Activated effector memory CD4-positive, alpha-beta T cell treated with anti-CD3 and anti-CD28 coated beads, Interleukin-2, amount 50 U/mL, for 16 hours (primary cell): ENCODE measurements around the gene RASSF8.
"Not testable (repeated sequence)": the region's sequence is repeated elsewhere in the genome, so short reads cannot be mapped to it uniquely, and the experiment has no call there.

Experiments used
- DNase-seq: peaks from one replicate; pipeline ENCODE4 v3.0.0-alpha.2; 2020

Gene RASSF8

DNA sequence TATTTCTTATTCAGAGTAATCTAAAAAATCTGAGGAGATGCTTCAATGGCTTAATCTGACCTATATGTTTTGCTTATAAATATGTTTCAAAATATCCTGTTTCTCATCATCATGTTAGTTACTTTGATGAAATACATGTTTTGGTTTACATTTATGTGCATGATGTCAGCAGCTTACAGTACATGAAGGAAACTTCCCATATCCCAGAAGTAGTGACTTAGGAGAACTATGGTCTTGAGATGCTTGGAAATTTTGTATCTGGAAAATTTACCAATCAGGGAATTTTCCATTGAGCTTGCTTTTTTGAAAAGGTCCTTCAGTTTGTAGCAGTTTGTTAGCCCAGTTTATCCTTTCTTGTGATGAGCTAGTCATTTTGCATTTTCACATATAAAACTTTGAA, 73.3 kb downstream of the RASSF8 start:
- DNase-seq = no peak

DNA sequence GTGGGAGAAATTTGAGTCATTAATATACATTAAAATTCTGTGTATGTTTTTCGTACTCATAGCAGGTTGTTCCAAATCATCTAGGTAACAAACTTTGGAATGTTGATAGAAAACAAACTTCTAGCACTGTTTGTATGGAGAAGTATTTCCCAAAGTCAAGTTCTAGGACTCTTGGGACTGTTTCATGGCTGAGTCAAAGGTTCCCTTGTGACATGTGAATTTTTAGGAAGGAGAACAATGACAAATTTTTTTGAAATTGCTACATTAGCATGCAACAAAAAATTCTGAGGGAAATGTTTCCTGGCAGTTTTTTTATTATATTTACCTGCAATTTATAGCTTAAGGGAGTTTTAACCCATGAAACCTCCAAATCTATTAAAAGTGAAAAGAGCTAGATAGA, 73.8 kb downstream of the RASSF8 start:
- no peak for DNase-seq

- DNase-seq = no peak
Observed at GRCh38 chr12:26032719-26033241, 74.3 kb downstream of the RASSF8 start.

- no peak for DNase-seq
Observed at GRCh38 chr12:26034371-26035142, 76.1 kb downstream of the RASSF8 start.

DNA sequence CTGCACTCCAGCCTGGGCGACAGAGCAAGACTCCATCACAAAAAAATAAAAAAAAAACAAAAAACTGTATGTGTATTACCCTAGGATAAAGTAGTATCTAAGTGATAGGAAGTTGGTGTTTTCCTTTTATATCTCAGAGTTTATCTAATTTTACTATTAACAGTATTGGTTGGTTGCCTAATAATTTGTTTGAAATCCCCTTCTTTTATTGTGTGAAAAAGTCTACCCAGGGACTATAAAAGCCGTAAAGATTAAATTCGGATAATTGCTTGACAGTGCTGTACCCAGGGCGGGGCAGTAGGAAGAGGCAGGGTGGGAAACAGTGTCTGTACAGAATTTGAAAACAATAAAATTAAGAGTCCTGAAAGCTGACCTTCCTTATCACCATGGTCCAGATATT, 78.4 kb downstream of the RASSF8 start:
- DNase-seq = no peak

DNA sequence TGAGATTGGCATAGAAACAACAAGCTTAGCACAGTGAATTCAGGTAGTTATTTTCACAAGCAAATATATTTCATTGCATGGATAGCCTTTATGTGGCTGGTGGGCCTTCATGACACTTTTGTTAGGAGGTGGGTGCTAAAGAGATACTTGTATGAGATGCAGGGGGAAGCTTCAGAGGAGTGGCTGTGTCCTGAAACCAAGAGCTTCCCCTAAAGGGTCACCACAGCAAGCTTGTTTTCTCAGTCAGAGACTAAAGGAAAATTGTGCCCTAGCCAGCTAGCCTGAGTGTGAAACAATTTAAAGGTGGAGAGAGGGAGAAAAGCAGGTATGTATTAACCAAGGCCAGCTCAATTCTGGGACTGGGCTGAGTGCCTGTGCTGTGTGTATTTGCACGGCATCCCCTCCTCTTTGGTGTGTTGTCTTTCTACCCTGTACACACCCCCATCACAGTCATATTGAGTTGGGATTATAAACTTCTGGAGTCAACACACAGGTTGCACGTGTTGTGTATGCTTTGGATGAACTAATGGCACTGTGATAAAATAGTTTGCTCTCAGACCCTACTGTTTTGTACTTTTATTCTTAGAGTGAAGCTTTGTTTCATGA, 79.2 kb downstream of the RASSF8 start:
- no peak for DNase-seq

- no peak for DNase-seq
Observed at GRCh38 chr12:26042645-26043044, 84.2 kb downstream of the RASSF8 start.

- no peak for DNase-seq
Observed at GRCh38 chr12:26043135-26044006, 84.9 kb downstream of the RASSF8 start.

DNA sequence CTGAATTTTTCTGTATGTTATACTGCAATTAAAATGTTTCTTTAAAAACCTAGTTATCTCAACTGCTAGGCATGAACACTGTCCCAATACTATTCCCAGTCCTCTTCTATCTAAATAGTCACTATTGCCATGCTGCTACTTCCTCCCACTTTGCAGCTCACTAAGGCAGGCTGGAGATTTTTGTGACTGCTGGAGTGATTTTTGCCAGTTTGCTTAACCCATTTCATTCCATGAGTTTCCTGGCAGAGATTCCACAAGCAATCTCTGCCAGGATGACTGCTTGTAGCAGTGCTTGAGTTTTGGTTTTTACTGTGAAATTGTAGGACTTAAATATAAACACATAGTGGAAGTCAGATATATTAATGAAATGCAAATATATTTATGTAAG, 85.5 kb downstream of the RASSF8 start:
- no peak for DNase-seq

- no peak for DNase-seq
Observed at GRCh38 chr12:26044592-26044991, 86.1 kb downstream of the RASSF8 start.

DNA sequence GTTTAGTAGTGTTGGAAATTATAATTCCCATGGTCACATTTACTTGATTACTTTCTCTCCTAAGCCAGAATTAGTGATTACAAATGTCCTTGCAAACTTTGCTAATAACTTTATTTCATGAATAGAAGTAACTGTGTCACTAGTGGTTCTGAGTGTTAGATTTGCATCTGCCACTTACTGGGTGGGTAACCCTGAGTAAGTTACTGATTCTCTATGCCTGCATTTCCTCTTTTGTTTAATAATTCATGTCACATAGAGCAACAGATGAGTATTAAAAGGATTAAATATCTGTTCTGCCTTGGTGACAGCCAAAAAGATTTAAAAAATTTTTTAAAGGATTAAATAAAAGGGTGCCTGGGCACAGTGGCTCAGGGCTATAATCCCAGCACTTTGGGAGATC, 87.7 kb downstream of the RASSF8 start:
- no peak for DNase-seq

DNA sequence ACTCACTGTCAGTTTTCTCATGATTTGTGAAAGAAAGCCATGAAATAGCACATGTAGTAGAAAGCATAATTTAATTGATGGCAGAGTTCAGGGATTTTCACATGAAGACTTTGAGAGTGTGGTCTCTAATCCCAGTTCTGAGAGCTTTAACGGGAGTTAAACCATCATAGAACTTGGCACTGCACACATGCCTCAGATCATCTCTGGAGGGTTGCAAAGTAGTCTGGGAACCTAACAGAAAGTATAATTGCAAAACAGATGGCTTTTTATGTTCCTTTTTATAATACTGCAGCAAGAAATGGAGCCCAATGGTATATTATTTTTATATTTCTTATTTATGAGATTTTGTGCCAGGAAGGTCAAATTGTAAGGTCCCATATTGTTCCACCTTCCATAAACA, 88.4 kb downstream of the RASSF8 start:
- no peak for DNase-seq

DNA sequence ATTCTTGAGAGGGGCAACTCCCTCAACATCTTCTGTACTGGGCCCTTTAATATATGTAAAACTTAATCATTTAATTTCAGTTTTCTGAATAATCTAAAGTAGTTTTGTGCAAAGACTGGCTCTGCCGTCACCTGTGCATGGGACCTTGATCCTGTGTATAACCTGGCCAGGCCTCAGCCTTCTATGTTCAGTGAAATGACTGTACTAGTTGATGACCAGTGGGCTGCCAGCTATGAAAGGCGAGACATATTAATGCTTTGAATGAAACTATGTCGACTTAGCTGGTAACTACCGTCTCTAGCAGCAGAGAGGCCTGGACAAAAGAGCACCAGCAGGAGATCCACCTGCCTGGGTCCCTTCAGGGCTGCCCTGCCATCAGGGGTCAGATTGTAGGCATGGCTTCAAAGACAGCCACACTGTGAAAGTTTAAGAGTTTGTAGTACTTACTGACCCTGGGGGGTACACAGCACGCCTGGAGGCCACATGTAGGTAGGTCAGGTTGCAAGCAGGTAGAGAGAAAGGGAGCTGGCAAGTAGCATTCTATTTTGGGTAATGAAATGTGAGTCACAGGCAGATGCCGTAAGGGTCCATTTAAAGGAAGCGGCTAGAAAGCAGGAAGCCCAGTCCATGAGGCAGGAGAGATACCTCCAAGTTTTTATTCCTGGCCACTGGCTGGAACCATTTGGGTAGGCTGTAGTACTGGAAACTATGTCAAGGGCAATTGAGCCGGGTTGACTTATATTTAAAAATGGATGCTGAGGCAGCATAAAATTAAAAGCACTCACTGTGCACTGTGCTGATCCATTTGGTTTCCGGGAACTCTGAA, 89.1 kb downstream of the RASSF8 start:
- DNase-seq = no peak

GRCh38 chr12:26052652-26053051, 94.2 kb downstream of the RASSF8 start:
- DNase-seq = no peak

- DNase-seq = no peak
Observed at GRCh38 chr12:26054383-26054782, 95.9 kb downstream of the RASSF8 start.

- no peak for DNase-seq
Observed at GRCh38 chr12:26055087-26055486, 96.6 kb downstream of the RASSF8 start.

GRCh38 chr12:26056335-26056734, 97.9 kb downstream of the RASSF8 start:
- no peak for DNase-seq

DNA sequence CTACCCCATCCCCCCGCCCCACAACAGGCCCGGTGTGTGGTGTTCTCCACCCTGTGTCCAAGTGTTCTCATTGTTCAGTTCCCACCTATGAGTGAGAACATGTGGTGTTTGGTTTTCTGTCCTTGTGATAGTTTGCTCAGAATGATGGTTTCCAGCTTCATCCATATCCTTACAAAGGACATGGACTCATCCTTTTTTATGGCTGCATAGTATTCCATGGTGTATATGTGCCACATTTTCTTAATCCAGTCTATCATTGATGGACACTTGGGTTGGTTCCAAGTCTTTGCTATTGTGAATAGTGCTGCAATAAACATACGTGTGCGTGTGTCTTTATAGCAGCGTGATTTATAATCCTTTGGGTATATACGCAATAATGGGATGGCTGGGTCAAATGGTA, 98.8 kb downstream of the RASSF8 start:
- not testable (repeated sequence) for DNase-seq

DNA sequence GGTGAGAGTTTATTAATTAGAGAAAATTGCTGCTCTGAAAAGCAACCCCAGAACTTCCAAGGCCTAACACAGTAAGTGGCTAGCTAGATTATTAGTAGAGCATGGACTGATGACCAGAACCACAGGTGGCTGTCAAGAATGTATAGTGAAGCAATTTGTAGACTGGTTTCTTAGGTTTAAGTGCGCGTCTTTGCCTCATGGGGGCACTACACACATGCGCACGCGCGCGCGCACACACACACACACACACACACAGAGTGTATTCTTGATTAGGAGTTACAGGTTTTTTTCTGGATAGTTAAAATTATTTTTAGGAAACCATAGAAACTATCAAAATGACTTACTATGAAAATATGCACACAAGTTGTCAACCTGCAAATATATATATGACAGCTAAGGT, 99.8 kb downstream of the RASSF8 start:
- DNase-seq = no peak

DNA sequence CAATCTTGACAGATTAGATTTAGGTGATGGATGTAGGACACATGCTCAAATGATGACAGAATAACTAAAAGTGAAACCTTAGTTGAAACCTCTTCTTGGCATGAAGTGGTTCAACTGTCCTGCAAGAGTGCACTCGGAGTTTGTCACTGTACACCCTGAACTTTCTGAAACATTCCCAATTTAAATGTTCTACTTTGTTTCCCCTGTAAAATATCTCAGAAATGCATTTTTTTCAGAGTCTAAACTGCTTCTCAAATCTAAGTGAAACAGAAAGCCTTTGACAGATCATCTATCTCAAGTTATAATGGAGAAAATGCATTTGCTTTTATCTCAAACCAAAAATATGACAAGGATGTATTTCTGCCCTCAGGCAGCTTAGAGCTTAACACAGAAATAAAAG, 100.3 kb downstream of the RASSF8 start:
- DNase-seq = no peak

GRCh38 chr12:26062006-26062405, 103.5 kb downstream of the RASSF8 start:
- no peak for DNase-seq

DNA sequence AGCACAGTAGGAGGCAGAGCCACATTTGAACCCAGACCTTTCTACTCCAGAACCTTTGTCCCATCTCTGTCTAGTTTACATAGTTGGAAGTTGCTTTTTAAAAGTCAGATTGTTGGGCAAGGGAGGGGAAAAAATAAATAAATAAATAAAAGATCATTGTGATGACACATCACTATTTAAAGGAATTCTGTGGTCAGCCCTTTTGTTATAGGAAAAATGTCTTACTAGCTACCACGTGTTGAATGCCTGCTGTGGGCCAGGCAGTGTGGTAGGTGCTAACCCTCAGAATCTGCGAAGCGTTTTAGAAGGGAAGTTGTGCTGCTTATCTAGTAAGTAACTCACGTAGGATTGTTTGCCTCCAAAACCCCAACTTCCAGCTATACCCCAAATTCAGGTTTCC, 104.1 kb downstream of the RASSF8 start:
- no peak for DNase-seq

GRCh38 chr12:26065451-26065850, 107.0 kb downstream of the RASSF8 start:
- no peak for DNase-seq
